HL-60 (cell line): Measurements from ENCODE around the gene ROCK2.

Experiments
- SPI1 ChIP-seq: IDR thresholded peaks from 2 replicates; pipeline ENCODE4 v1.6.1; 2012; ENCODE audit warnings: low read depth, mild to moderate bottlenecking, borderline replicate concordance
- TF ChIP-seq, protein P1 (sequence below): IDR thresholded peaks from one replicate; pipeline ENCODE4 v1.5.1; 2011; ENCODE audit warnings: low read length, control low read depth, inconsistent platforms; ENCODE audit not compliant: insufficient read depth

DNA sequence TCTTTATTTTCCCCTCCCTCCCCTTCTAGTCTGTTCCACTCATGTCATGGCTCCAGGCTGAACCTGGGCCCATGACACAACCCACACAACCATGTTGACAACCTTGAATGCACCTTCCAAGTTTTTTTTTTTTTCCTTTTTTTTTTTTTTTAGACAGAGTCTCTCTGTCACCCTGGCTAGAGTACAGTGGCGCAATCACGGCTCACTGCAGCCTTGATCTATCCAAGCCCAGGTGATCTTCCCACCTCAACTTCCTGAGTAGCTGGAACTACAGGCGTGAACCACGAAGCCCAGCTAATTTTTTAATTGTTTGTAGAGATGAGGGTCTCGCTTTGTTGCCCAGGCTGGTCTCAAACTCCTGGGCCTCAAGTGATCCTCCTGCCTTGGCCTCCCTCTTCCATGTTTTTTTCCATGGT lies 21.9 kb upstream of the ROCK2 start:
- TF ChIP-seq, protein P1, sequence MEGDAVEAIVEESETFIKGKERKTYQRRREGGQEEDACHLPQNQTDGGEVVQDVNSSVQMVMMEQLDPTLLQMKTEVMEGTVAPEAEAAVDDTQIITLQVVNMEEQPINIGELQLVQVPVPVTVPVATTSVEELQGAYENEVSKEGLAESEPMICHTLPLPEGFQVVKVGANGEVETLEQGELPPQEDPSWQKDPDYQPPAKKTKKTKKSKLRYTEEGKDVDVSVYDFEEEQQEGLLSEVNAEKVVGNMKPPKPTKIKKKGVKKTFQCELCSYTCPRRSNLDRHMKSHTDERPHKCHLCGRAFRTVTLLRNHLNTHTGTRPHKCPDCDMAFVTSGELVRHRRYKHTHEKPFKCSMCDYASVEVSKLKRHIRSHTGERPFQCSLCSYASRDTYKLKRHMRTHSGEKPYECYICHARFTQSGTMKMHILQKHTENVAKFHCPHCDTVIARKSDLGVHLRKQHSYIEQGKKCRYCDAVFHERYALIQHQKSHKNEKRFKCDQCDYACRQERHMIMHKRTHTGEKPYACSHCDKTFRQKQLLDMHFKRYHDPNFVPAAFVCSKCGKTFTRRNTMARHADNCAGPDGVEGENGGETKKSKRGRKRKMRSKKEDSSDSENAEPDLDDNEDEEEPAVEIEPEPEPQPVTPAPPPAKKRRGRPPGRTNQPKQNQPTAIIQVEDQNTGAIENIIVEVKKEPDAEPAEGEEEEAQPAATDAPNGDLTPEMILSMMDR = no peak
- no peak for TF ChIP-seq SPI1
